Measurements from ENCODE around the gene MTMR6. TPM values are rescaled to one million over a fixed set of nuclear protein-coding genes. Genes with fewer than 3 reads are reported as not detected.
"Not testable (repeated sequence)": the region's sequence is repeated elsewhere in the genome, so short reads cannot be mapped to it uniquely, and the experiment has no call there.

The MTMR6 gene
- polyA plus RNA-seq, 1 donor (not counting 4 experiments of a cell fraction or from before 2014, with no cell fraction given), result 20.3 TPM

DNA sequence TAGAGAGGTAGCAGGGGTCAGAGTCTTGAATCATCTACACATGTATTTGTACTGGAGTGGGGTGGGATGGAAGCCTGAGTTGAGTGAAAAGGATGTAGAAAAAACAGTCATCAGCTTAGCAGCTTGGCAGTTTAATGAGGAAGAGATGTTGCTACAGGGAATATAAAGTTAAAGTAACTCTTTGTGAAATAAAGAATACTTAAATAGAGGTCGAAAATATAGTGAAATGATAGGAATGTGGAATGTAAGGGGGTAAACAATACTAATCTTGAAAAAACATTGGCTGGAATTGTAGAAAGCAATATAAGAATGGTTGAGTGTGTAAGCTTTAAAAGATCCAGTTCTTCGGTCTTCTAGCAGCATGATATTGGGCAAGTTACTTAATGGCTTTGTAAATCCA, 36.8 kb upstream of the MTMR6 start:
- H3K4me1 ChIP-seq (ENCODE audit: control insufficient read depth, extremely low read depth, insufficient read depth, low read length), result peaks cover 2% of the 10 kb centered on the region
- dilution Hi-C loops (cut with MboI; ENCODE audit: extremely low pct_ligation_motif_present, low sequenced_read_pairs), result no loop called here
- no peak overlapping the region for H3K9ac ChIP-seq (ENCODE audit: control insufficient read depth, extremely low read depth, insufficient read depth, low read length)
- H3K4me3 ChIP-seq (ENCODE audit: control insufficient read depth in 2 of 3, extremely low read depth in 1 of 3, insufficient read depth in 2 of 3, low read depth in 1 of 3, low read length in 3 of 3), result no peak overlapping the region
- no peak overlapping the region for H3K27ac ChIP-seq (ENCODE audit: control insufficient read depth, insufficient read depth, low read length)
- no peaks in the 10 kb centered on the region for H3K79me2 ChIP-seq (ENCODE audit: control insufficient read depth, insufficient read depth, low read length)
- peaks cover 7 to 22% of the 10 kb centered on the region in 2 experiments for H3K36me3 ChIP-seq (ENCODE audit: control insufficient read depth in 2 of 2, extremely low read depth in 1 of 2, insufficient read depth in 2 of 2, low read length in 2 of 2)
- H3K27me3 ChIP-seq (ENCODE audit: control insufficient read depth, extremely low read depth, insufficient read depth, low read length), result no peaks in the 10 kb centered on the region
- DNase-seq (ENCODE audit: low read depth, low spot score) (no peak), FAIRE-seq (no peak)
- no peak for TF ChIP-seq EZH2 (IDR thresholded peaks at IDR 0.05; ENCODE audit: low read length)
- TF ChIP-seq, protein P1, sequence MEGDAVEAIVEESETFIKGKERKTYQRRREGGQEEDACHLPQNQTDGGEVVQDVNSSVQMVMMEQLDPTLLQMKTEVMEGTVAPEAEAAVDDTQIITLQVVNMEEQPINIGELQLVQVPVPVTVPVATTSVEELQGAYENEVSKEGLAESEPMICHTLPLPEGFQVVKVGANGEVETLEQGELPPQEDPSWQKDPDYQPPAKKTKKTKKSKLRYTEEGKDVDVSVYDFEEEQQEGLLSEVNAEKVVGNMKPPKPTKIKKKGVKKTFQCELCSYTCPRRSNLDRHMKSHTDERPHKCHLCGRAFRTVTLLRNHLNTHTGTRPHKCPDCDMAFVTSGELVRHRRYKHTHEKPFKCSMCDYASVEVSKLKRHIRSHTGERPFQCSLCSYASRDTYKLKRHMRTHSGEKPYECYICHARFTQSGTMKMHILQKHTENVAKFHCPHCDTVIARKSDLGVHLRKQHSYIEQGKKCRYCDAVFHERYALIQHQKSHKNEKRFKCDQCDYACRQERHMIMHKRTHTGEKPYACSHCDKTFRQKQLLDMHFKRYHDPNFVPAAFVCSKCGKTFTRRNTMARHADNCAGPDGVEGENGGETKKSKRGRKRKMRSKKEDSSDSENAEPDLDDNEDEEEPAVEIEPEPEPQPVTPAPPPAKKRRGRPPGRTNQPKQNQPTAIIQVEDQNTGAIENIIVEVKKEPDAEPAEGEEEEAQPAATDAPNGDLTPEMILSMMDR (optimal IDR thresholded peaks at IDR 0.05 in 1 of 3, IDR thresholded peaks at IDR 0.05 in 1 of 3, conservative IDR thresholded peaks at IDR 0.05 in 1 of 3; ENCODE audit: extremely low read depth in 1 of 3, insufficient read depth in 2 of 3, low read length in 3 of 3), result no peak
- no peak overlapping the region for H2AFZ ChIP-seq (ENCODE audit: control insufficient read depth, low read length)
- H3K4me2 ChIP-seq (ENCODE audit: control insufficient read depth, extremely low read depth, insufficient read depth, low read depth, low read length), result no peak overlapping the region
- H4K20me1 ChIP-seq (ENCODE audit: control insufficient read depth, extremely low read depth, insufficient read depth, low read length), result no peaks in the 10 kb centered on the region
- H3K9me3 ChIP-seq (ENCODE audit: control insufficient read depth, low read depth, low read length), result no peaks in the 10 kb centered on the region
- H3K9me1 ChIP-seq (ENCODE audit: control insufficient read depth, extremely low read depth, insufficient read depth, low read length), result no peaks in the 10 kb centered on the region

DNA sequence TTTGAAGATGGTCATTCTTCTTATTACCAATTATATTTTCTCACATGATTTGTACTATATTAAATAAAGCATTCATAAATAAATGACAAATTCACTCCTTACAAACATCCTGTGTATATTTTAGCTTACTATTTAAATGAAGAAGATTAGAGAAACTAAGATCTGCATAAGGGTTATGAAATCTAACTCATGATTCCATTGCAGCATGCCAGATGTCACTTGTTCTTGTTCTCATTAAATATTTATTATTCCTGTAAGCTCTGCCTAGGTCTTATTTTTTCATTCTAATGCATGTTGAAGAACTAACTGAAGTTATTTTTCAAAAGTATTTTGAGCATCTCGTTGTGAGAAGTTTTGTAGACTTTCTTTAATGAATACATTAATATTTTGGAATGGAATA, 32.5 kb upstream of the MTMR6 start:
- Histone ChIP-seq H3K27me3 (ENCODE audit: control insufficient read depth, extremely low read depth, insufficient read depth, low read length) (no peaks in the 10 kb centered on the region), H3K9me3 (ENCODE audit: control insufficient read depth, low read depth, low read length) (no peaks in the 10 kb centered on the region), H3K9ac (ENCODE audit: control insufficient read depth, extremely low read depth, insufficient read depth, low read length) (no peak overlapping the region), H3K27ac (ENCODE audit: control insufficient read depth, insufficient read depth, low read length) (peak overlapping the region; percentile 93), H4K20me1 (ENCODE audit: control insufficient read depth, extremely low read depth, insufficient read depth, low read length) (no peaks in the 10 kb centered on the region), H3K79me2 (ENCODE audit: control insufficient read depth, insufficient read depth, low read length) (peaks cover 7% of the 10 kb centered on the region), H3K4me1 (ENCODE audit: control insufficient read depth, extremely low read depth, insufficient read depth, low read length) (peaks cover 25% of the 10 kb centered on the region), H3K4me3 (ENCODE audit: control insufficient read depth in 2 of 3, extremely low read depth in 1 of 3, insufficient read depth in 2 of 3, low read depth in 1 of 3, low read length in 3 of 3) (no peak overlapping the region), H2AFZ (ENCODE audit: control insufficient read depth, low read length) (no peak overlapping the region), H3K36me3 (ENCODE audit: control insufficient read depth in 2 of 2, extremely low read depth in 1 of 2, insufficient read depth in 2 of 2, low read length in 2 of 2) (peaks cover 5 to 24% of the 10 kb centered on the region in 2 experiments), H3K4me2 (ENCODE audit: control insufficient read depth, extremely low read depth, insufficient read depth, low read depth, low read length) (no peak overlapping the region), H3K9me1 (ENCODE audit: control insufficient read depth, extremely low read depth, insufficient read depth, low read length) (no peaks in the 10 kb centered on the region)
- no peak for TF ChIP-seq EZH2 (IDR thresholded peaks at IDR 0.05; ENCODE audit: low read length)
- TF ChIP-seq, protein P1 (optimal IDR thresholded peaks at IDR 0.05 in 1 of 3, IDR thresholded peaks at IDR 0.05 in 1 of 3, conservative IDR thresholded peaks at IDR 0.05 in 1 of 3; ENCODE audit: extremely low read depth in 1 of 3, insufficient read depth in 2 of 3, low read length in 3 of 3), result no peak
- dilution Hi-C loops (cut with MboI; ENCODE audit: extremely low pct_ligation_motif_present, low sequenced_read_pairs), result no loop called here
- DNase-seq (ENCODE audit: low read depth, low spot score) (no peak), FAIRE-seq (no peak)

DNA sequence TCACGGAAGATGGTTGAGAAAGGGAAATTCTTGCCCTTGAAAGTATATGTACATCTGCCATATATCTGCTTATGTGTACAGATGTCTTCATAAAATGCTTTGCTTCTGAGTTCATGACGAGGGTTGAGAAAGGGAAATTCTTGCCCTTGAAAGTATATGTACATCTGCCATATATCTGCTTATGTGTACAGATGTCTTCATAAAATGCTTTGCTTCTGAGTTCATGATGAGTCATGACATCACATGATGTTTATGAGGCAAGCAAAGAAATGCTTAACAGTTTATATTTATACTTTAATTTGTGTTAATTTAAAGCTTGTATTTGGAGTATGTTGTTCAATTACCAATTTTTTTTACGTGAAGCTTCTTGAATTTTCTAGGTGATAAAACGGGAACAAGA, 31.7 kb upstream of the MTMR6 start:
- DNase-seq (ENCODE audit: low read depth, low spot score), result peak; percentile 33
- peaks cover 25% of the 10 kb centered on the region for H3K4me1 ChIP-seq (ENCODE audit: control insufficient read depth, extremely low read depth, insufficient read depth, low read length)
- H3K36me3 ChIP-seq (ENCODE audit: control insufficient read depth in 2 of 2, extremely low read depth in 1 of 2, insufficient read depth in 2 of 2, low read length in 2 of 2), result peaks cover 4 to 21% of the 10 kb centered on the region in 2 experiments
- H3K27me3 ChIP-seq (ENCODE audit: control insufficient read depth, extremely low read depth, insufficient read depth, low read length); H4K20me1 ChIP-seq (ENCODE audit: control insufficient read depth, extremely low read depth, insufficient read depth, low read length); dilution Hi-C loops (cut with MboI; ENCODE audit: extremely low pct_ligation_motif_present, low sequenced_read_pairs); H3K9me1 ChIP-seq (ENCODE audit: control insufficient read depth, extremely low read depth, insufficient read depth, low read length); H2AFZ ChIP-seq (ENCODE audit: control insufficient read depth, low read length); H3K79me2 ChIP-seq (ENCODE audit: control insufficient read depth, insufficient read depth, low read length); H3K4me3 ChIP-seq (ENCODE audit: control insufficient read depth in 2 of 3, extremely low read depth in 1 of 3, insufficient read depth in 2 of 3, low read depth in 1 of 3, low read length in 3 of 3); H3K9me3 ChIP-seq (ENCODE audit: control insufficient read depth, low read depth, low read length): not testable (repeated sequence)
- H3K9ac ChIP-seq (ENCODE audit: control insufficient read depth, extremely low read depth, insufficient read depth, low read length), result peak overlapping the region; percentile 41
- H3K27ac ChIP-seq (ENCODE audit: control insufficient read depth, insufficient read depth, low read length), result peak overlapping the region; percentile 93
- peak; percentile 90 for FAIRE-seq
- H3K4me2 ChIP-seq (ENCODE audit: control insufficient read depth, extremely low read depth, insufficient read depth, low read depth, low read length), result peak overlapping the region; percentile 66
